COLO668 (cell line): Measurements from ENCODE around the gene ABRACL.
A peak's percentile ranks its signal among the peaks of the same experiment; 100 is the strongest.
"Not testable (repeated sequence)": the region's sequence is repeated elsewhere in the genome, so short reads cannot be mapped to it uniquely, and the experiment has no call there.

Experiments
- DNase-seq: peaks from one replicate; lab custom pipeline; 2025; ENCODE audit not compliant: unreplicated experiment; lab: John Stamatoyannopoulos, UW

Gene ABRACL

GRCh38 chr6:139010674-139011073, 17.9 kb upstream of the ABRACL start:
- no peak for DNase-seq

- no peak for DNase-seq
Measured at GRCh38 chr6:139011980-139012379, 16.6 kb upstream of the ABRACL start.

- no peak for DNase-seq
Measured at GRCh38 chr6:139013185-139013800, 15.3 kb upstream of the ABRACL start.

GRCh38 chr6:139014945-139015344, 13.6 kb upstream of the ABRACL start:
- DNase-seq: no peak

GRCh38 chr6:139016337-139017213, 12.0 kb upstream of the ABRACL start:
- no peak for DNase-seq

- no peak for DNase-seq
Measured at GRCh38 chr6:139017227-139017626, 11.3 kb upstream of the ABRACL start.

- no peak for DNase-seq
Measured at GRCh38 chr6:139019722-139020121, 8.8 kb upstream of the ABRACL start.

- no peak for DNase-seq
Measured at GRCh38 chr6:139020689-139021088, 7.9 kb upstream of the ABRACL start.

- DNase-seq: not testable (repeated sequence)
Measured at GRCh38 chr6:139025416-139025815, 3.1 kb upstream of the ABRACL start.

- DNase-seq: peak; percentile 46
Measured at GRCh38 chr6:139027620-139028182, 844 bp upstream of the ABRACL start.

- DNase-seq: peak; percentile 47
Measured at GRCh38 chr6:139028215-139028657, 309 bp upstream of the ABRACL start.

- peak; percentile 66 for DNase-seq
Measured at GRCh38 chr6:139029470-139030227, 1.1 kb downstream of the ABRACL start.

- no peak for DNase-seq
Measured at GRCh38 chr6:139030228-139030963, 1.9 kb downstream of the ABRACL start.

GRCh38 chr6:139037490-139037889, 8.9 kb downstream of the ABRACL start:
- no peak for DNase-seq

GRCh38 chr6:139044250-139044649, 15.7 kb downstream of the ABRACL start:
- DNase-seq: no peak

GRCh38 chr6:139047677-139048076, 19.1 kb downstream of the ABRACL start:
- DNase-seq: no peak

- not testable (repeated sequence) for DNase-seq
Measured at GRCh38 chr6:139048912-139049311, 20.4 kb downstream of the ABRACL start.

- DNase-seq: not testable (repeated sequence)
Measured at GRCh38 chr6:139050131-139050769, 21.7 kb downstream of the ABRACL start.

GRCh38 chr6:139050770-139051313, 22.3 kb downstream of the ABRACL start:
- DNase-seq: no peak
